GM12873 (cell line): Measurements from ENCODE around the gene MIS18A.

Experiments used
- TF ChIP-seq, protein P1 (sequence below): IDR thresholded peaks from 2 replicates; pipeline ENCODE4 v1.5.1; 2012; ENCODE audit warnings: low read depth, mild to moderate bottlenecking, moderate library complexity, low read length, control low read depth; ENCODE audit not compliant: insufficient read depth; ENCODE audit errors: missing control alignments

Gene MIS18A

DNA sequence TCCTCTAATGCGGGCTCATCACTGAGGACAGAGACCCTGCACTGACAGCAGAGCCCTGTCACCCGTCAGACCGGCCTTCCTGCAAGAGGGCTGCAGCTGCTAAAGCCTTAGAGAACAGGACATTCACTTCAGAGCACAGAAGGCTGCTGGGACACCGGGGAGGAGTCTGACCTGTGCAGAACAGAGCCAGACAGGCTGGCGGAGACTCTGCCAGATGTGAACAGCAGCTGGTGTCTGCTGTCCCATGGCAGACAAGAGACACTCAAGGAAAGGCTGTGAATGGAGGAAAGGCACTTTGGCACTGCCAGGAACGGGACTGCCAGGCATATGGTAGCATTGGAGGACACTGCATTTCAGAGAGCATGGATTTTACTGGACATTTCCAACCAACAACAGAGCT is 41.2 kb upstream of the MIS18A start:
- TF ChIP-seq, protein P1, sequence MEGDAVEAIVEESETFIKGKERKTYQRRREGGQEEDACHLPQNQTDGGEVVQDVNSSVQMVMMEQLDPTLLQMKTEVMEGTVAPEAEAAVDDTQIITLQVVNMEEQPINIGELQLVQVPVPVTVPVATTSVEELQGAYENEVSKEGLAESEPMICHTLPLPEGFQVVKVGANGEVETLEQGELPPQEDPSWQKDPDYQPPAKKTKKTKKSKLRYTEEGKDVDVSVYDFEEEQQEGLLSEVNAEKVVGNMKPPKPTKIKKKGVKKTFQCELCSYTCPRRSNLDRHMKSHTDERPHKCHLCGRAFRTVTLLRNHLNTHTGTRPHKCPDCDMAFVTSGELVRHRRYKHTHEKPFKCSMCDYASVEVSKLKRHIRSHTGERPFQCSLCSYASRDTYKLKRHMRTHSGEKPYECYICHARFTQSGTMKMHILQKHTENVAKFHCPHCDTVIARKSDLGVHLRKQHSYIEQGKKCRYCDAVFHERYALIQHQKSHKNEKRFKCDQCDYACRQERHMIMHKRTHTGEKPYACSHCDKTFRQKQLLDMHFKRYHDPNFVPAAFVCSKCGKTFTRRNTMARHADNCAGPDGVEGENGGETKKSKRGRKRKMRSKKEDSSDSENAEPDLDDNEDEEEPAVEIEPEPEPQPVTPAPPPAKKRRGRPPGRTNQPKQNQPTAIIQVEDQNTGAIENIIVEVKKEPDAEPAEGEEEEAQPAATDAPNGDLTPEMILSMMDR: no peak

DNA sequence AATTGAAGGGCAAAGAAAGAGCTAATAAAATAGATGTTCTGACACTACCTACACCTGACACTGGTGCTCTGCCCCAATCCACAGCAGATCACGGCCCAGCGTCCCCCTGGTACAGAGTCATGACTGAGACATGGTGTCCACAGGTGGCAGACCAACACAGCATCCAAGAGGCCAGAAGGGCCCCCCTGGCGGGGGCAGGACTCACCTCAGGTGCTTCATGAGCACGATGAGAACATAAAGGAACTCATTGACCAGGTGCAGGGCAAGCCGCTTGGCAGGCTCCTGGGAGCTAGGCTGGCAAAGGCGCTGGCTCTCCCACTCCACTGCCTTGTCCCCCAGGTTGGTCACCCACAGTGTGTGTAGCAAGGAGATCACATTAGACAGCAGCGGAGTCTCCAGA is 40.2 kb upstream of the MIS18A start:
- TF ChIP-seq, protein P1: no peak

DNA sequence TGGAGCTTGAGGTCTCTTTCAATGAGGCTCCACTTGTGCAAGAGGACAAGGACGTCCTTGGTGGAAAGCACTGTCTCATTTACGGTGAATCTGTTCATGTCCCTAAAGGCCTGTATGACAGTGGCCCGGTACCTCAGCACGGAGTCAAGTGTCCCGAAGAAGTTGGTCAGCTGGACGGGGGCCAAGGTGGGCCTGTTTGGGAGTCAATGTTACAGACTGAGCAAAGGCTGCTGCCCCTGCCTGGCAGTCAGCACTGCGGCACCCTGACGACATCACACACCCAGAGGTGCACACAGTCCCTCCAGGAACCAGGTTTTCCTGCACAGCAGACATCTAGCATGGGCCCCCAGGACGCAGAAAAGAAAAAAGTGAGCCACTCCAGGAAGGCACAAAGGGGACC is 38.9 kb upstream of the MIS18A start:
- TF ChIP-seq, protein P1: no peak

DNA sequence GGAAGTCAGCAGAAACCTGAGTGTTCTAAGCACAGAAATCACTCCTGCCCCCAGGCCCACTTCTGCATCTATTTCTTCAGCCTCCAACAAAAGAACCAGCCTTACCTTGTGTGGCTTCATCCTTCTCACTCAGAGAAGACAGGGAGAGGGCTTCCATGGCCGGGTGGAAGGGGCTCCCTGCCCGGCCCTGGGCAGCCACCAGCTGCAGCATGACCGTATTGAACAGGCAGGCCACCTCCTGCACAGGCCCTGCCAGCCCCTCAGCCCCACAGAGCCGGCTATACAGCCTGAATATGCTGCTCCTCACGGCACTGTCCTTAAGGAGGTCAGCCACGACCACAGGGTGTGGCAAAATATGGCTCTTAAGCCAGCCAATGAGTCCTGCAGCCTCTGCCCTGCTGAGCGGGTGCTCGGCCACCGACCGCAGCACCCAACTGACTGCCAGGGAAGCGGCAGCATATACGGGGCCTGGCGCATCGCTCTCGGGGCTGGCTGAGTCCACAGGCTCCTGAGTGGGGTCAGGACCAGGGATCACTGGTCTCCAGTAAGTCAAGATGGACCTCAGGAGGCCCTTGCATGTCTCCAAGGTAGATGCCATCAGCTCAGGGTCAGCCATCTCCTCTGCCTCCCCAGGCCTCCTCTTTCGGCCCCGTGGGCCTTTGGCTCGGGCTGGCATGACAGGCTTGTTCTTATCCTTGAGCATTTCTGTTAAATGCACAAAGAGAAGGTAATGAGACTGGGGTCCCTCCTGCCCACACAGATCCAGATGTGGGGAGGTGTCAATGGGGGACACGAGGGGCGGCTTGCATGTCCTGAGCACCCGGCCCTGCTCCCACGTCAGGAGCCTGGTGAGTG is 37.7 kb upstream of the MIS18A start:
- TF ChIP-seq, protein P1: no peak

DNA sequence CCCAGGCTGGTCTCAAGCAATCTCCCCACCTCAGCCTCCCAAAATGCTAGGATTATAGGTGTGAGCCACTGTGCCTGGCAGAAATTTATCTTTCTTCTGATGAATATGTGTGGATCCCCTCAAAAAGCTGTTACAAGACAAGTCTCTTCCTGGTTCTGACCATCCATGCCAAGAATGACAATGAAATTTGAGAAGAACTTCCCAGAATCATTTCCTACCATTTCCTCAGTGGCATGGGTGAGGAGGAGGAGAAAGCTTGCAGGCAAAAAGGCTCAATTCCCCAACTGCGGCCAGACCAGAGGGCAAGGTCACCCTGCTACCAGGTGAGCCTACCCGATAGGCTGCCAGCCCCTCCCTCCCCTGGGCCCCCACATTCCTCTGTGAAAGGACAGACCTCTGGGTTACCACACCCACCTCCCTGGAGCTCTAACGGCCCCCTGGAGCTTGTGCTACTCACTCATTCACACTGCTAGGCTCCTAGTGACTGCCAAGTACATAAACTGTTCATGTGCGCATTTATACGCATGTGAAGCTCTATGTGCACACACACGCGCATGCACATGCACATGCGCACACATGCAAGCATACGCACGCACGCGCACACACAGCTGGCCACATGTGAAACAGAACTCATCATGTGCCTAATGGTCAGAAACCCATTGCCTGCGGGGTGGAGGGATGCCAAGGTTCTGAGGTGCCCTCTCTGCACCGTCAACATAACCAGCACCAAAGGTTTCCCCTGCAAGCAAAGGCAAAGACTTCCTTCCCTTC is 36.8 kb upstream of the MIS18A start:
- TF ChIP-seq, protein P1: no peak

DNA sequence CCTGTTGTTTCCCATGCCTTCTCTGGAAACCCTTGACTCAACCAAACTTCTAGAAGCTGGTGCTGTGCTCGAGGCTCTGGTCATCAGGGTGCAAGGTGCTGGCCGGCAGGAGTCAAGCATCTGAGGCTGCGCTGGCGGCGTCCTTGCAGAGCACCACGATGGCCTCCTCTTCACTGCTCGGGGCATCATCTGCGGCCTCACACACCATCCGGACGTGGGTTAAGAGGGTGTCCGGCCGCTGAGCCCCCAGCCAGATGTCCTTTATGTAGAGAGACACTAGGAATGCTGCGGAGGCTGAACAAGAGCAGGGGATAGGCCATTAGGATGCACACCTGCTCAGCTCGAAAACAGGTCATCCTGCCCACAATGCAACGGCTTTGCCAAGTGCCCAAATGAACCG is 36.0 kb upstream of the MIS18A start:
- TF ChIP-seq, protein P1: no peak

DNA sequence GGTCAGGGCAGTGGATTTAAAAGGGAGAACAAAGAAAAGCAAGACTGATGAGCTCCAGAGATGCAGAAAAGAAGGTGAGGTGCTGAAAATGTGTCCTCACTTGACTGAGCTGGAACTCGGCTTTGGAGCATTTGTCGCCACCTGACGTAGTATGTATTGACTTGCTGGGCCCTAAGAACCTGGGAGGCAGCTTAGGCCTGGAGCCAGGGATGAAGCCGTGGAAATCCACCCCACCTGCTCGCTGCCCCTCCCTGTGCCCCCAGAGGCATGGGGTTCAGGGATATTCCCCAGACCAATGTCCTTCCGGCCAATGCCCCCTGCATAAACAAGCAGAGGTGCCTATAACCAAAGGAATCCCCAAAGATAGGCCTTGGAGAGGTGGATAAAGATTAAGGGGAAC is 34.1 kb upstream of the MIS18A start:
- TF ChIP-seq, protein P1: no peak
